HEK293 (cell line): Measurements from ENCODE around the gene CUL7.

Experiments used
- CTCF ChIP-seq: fragments of 450-650 bp; formaldehyde crosslinking; IDR thresholded peaks from 2 replicates; pipeline ENCODE4 v1.5.1; 2016; ENCODE audit warnings: missing biosample characterization, missing genetic modification characterization
- GLI4 ChIP-seq: fragments of 450-650 bp; formaldehyde crosslinking; IDR thresholded peaks from 2 replicates; pipeline ENCODE4 v1.5.1; 2016; ENCODE audit warnings: missing biosample characterization, missing genetic modification characterization
- REPIN1 ChIP-seq: fragments of 450-650 bp; formaldehyde crosslinking; IDR thresholded peaks from 2 replicates; pipeline ENCODE4 v1.5.1; 2017; ENCODE audit warnings: missing biosample characterization, missing genetic modification characterization, low read depth
- TCF7L2 ChIP-seq: IDR thresholded peaks from 2 replicates; pipeline ENCODE4 v1.6.1; 2011; ENCODE audit warnings: low read depth, mild to moderate bottlenecking, inconsistent platforms, low read length, moderate library complexity, borderline replicate concordance
- ZNF138 ChIP-seq: fragments of 450-650 bp; formaldehyde crosslinking; IDR thresholded peaks from 2 replicates; pipeline ENCODE4 v1.5.1; 2016; ENCODE audit warnings: missing biosample characterization, missing genetic modification characterization, borderline replicate concordance
- ZNF146 ChIP-seq: fragments of 450-650 bp; formaldehyde crosslinking; IDR thresholded peaks from 2 replicates; pipeline ENCODE4 v1.5.1; 2016; ENCODE audit warnings: missing biosample characterization, missing genetic modification characterization
- ZNF239 ChIP-seq: fragments of 450-650 bp; formaldehyde crosslinking; IDR thresholded peaks from 2 replicates; pipeline ENCODE4 v1.5.1; 2016; ENCODE audit warnings: missing biosample characterization, missing genetic modification characterization
- ZNF274 ChIP-seq, 2 experiments: fragments of 200-500 bp in 1 of 2; fragments of 450-650 bp in 1 of 2; sonication (Bioruptor generic) in 1 of 2; formaldehyde crosslinking in 1 of 2; IDR thresholded peaks; 2 replicates each; pipeline versions ENCODE4 v1.5.1 to v1.6.1; 2014 to 2016; ENCODE audit warnings: borderline replicate concordance in 1 of 2, inconsistent platforms in 1 of 2, low read length in 1 of 2, missing biosample characterization in 1 of 2, missing genetic modification characterization in 1 of 2
- ZNF302 ChIP-seq: fragments of 450-650 bp; formaldehyde crosslinking; IDR thresholded peaks from 2 replicates; pipeline ENCODE4 v1.5.1; 2016; ENCODE audit warnings: missing biosample characterization, missing genetic modification characterization, low read depth
- ZNF416 ChIP-seq: fragments of 450-650 bp; formaldehyde crosslinking; IDR thresholded peaks from 2 replicates; pipeline ENCODE4 v1.5.1; 2016; ENCODE audit warnings: missing biosample characterization, missing genetic modification characterization
- ZNF596 ChIP-seq: fragments of 450-650 bp; IDR thresholded peaks from 2 replicates; pipeline ENCODE4 v1.5.0; 2018; ENCODE audit warnings: missing biosample characterization, mild to moderate bottlenecking, missing genetic modification characterization, moderate library complexity

- TF ChIP-seq ZNF146 (tag by site-specific recombination): no peak
- no peak for TF ChIP-seq ZNF302 (tag by site-specific recombination)
- TF ChIP-seq ZNF274 (IDR thresholded peaks at IDR 0.05; ENCODE audit: low read length): no peak
- no peak for TF ChIP-seq ZNF274 (tag by site-specific recombination; IDR thresholded peaks at IDR 0.05; ENCODE audit: borderline replicate concordance)
- TF ChIP-seq ZNF138 (tag by site-specific recombination): no peak
- no peak for TF ChIP-seq ZNF596 (tag by site-specific recombination)
- TF ChIP-seq GLI4 (tag by site-specific recombination): no peak
- no peak for TF ChIP-seq CTCF (tag by site-specific recombination)
- TF ChIP-seq ZNF239 (tag by site-specific recombination): no peak
- TF ChIP-seq REPIN1 (tag by site-specific recombination): no peak
- no peak for TF ChIP-seq TCF7L2
- no peak for TF ChIP-seq ZNF416 (tag by site-specific recombination)
Measured at GRCh38 chr6:43052225-43052841, 1.3 kb downstream of the CUL7 start.
